Measurements from ENCODE around the gene HDAC7. TPM values are rescaled to one million over a fixed set of nuclear protein-coding genes. Genes with fewer than 3 reads are reported as not detected.
A peak's percentile ranks its signal among the peaks of the same experiment; 100 is the strongest.

Gene HDAC7
- total and polyA plus RNA-seq, 2 donors (not counting 1 experiment from before 2014, with no cell fraction given): 28.1 to 31.6 TPM

GRCh38 chr12:47775100-47775911, 44.4 kb downstream of the HDAC7 start:
- Histone ChIP-seq H4K20me1 (ENCODE audit: control insufficient read depth, extremely low read depth, insufficient read depth, low read length) (no peaks in the 10 kb centered on the region), H3K4me1 (ENCODE audit: control insufficient read depth, extremely low read depth, insufficient read depth, low read length) (peaks cover 13% of the 10 kb centered on the region), H3K27me3 (ENCODE audit: control insufficient read depth, insufficient read depth, low read length) (no peaks in the 10 kb centered on the region), H3K9me3 (ENCODE audit: control insufficient read depth, insufficient read depth, low read depth, low read length) (no peaks in the 10 kb centered on the region), H3K36me3 (ENCODE audit: control insufficient read depth, insufficient read depth, low read length) (no peaks in the 10 kb centered on the region), H2AFZ (ENCODE audit: low read length) (no peak overlapping the region), H3K79me2 (ENCODE audit: control insufficient read depth, insufficient read depth, low read length) (no peaks in the 10 kb centered on the region), H3K4me2 (ENCODE audit: extremely low read depth, insufficient read depth, low read length) (no peak overlapping the region), H3K4me3 (replicated peaks in 1 of 4; ENCODE audit: control extremely low read depth in 1 of 4, insufficient read depth in 1 of 4, low read depth in 3 of 4, low read length in 4 of 4) (peak overlapping the region in 1 of 4 experiments; percentile 7), H3K27ac (ENCODE audit: insufficient read depth, low read length) (no peak overlapping the region), H3K9ac (ENCODE audit: insufficient read depth, low read length) (no peak overlapping the region)
- peak; percentile 23 to 50 for DNase-seq (ENCODE audit: low read depth in 2 of 2)
- TF ChIP-seq CTCF (conservative IDR thresholded peaks at IDR 0.05 in 1 of 2, IDR thresholded peaks at IDR 0.05 in 1 of 2; ENCODE audit: low read depth in 1 of 2, low read length in 2 of 2) (no peak), EZH2 (IDR thresholded peaks at IDR 0.05; ENCODE audit: low read length, missing control alignments) (no peak)

GRCh38 chr12:47774663-47775062, 45.0 kb downstream of the HDAC7 start:
- Histone ChIP-seq H3K4me2 (ENCODE audit: extremely low read depth, insufficient read depth, low read length) (no peak overlapping the region), H3K36me3 (ENCODE audit: control insufficient read depth, insufficient read depth, low read length) (no peaks in the 10 kb centered on the region), H3K79me2 (ENCODE audit: control insufficient read depth, insufficient read depth, low read length) (no peaks in the 10 kb centered on the region), H2AFZ (ENCODE audit: low read length) (no peak overlapping the region), H3K4me3 (replicated peaks in 1 of 4; ENCODE audit: control extremely low read depth in 1 of 4, insufficient read depth in 1 of 4, low read depth in 3 of 4, low read length in 4 of 4) (no peak overlapping the region), H3K27ac (ENCODE audit: insufficient read depth, low read length) (no peak overlapping the region), H3K4me1 (ENCODE audit: control insufficient read depth, extremely low read depth, insufficient read depth, low read length) (peaks cover 13% of the 10 kb centered on the region), H3K27me3 (ENCODE audit: control insufficient read depth, insufficient read depth, low read length) (no peaks in the 10 kb centered on the region), H4K20me1 (ENCODE audit: control insufficient read depth, extremely low read depth, insufficient read depth, low read length) (no peaks in the 10 kb centered on the region), H3K9me3 (ENCODE audit: control insufficient read depth, insufficient read depth, low read depth, low read length) (no peaks in the 10 kb centered on the region), H3K9ac (ENCODE audit: insufficient read depth, low read length) (no peak overlapping the region)
- TF ChIP-seq CTCF (conservative IDR thresholded peaks at IDR 0.05 in 1 of 2, IDR thresholded peaks at IDR 0.05 in 1 of 2; ENCODE audit: low read depth in 1 of 2, low read length in 2 of 2) (no peak), EZH2 (IDR thresholded peaks at IDR 0.05; ENCODE audit: low read length, missing control alignments) (no peak)
- DNase-seq (ENCODE audit: low read depth in 2 of 2): no peak

- peak overlapping the region; percentile 91 for H3K4me2 ChIP-seq (ENCODE audit: extremely low read depth, insufficient read depth, low read length)
- H3K79me2 ChIP-seq (ENCODE audit: control insufficient read depth, insufficient read depth, low read length): no peaks in the 10 kb centered on the region
- TF ChIP-seq EZH2 (IDR thresholded peaks at IDR 0.05; ENCODE audit: low read length, missing control alignments): no peak
- TF ChIP-seq CTCF (conservative IDR thresholded peaks at IDR 0.05 in 1 of 2, IDR thresholded peaks at IDR 0.05 in 1 of 2; ENCODE audit: low read depth in 1 of 2, low read length in 2 of 2): no peak
- peak overlapping the region; percentile 52 to 65 (median 58) for H3K4me3 ChIP-seq (replicated peaks in 1 of 4; ENCODE audit: control extremely low read depth in 1 of 4, insufficient read depth in 1 of 4, low read depth in 3 of 4, low read length in 4 of 4)
- peaks cover 13% of the 10 kb centered on the region for H3K4me1 ChIP-seq (ENCODE audit: control insufficient read depth, extremely low read depth, insufficient read depth, low read length)
- peak overlapping the region; percentile 58 for H3K9ac ChIP-seq (ENCODE audit: insufficient read depth, low read length)
- H3K36me3 ChIP-seq (ENCODE audit: control insufficient read depth, insufficient read depth, low read length): no peaks in the 10 kb centered on the region
- no peaks in the 10 kb centered on the region for H3K9me3 ChIP-seq (ENCODE audit: control insufficient read depth, insufficient read depth, low read depth, low read length)
- H3K27ac ChIP-seq (ENCODE audit: insufficient read depth, low read length): no peak overlapping the region
- DNase-seq (ENCODE audit: low read depth in 2 of 2): no peak
- H3K27me3 ChIP-seq (ENCODE audit: control insufficient read depth, insufficient read depth, low read length): no peaks in the 10 kb centered on the region
- no peaks in the 10 kb centered on the region for H4K20me1 ChIP-seq (ENCODE audit: control insufficient read depth, extremely low read depth, insufficient read depth, low read length)
- H2AFZ ChIP-seq (ENCODE audit: low read length): peak overlapping the region; percentile 35
Observed at GRCh38 chr12:47773858-47774580, 45.7 kb downstream of the HDAC7 start.
